RCC 7860 (cell line): Measurements from ENCODE around the gene UBE2D1.
"Not testable (repeated sequence)": the region's sequence is repeated elsewhere in the genome, so short reads cannot be mapped to it uniquely, and the experiment has no call there.

Source experiments
- DNase-seq: peaks from one replicate; pipeline ENCODE4 v3.0.0-alpha.2; 2015; ENCODE audit warnings: low spot score
- FAIRE-seq: peaks from 2 replicates; lab custom pipeline; 2012; peaks lifted over from hg19 to GRCh38; lab: Jason Lieb, UNC

Gene UBE2D1

DNA sequence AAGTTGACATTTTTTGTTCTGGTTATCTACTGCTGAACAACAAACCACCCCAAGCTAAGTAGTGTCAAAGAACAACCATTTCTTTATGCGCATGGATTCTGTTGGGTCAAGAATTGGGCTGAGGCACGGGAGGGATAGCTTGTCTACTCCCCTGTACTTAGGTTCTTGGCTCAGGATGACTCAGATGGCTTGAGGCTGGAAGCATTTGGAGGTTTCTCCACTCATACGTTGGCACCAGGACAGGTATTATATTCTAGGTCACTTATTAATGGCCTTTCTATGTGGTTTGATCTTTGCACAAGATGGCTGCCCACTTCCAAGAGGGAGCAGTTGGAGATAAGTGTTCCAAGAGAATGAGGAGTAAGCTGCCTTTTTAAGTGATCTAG, 38.6 kb downstream of the UBE2D1 start:
- peak; percentile 72 for FAIRE-seq
- peak; percentile 51 for DNase-seq

DNA sequence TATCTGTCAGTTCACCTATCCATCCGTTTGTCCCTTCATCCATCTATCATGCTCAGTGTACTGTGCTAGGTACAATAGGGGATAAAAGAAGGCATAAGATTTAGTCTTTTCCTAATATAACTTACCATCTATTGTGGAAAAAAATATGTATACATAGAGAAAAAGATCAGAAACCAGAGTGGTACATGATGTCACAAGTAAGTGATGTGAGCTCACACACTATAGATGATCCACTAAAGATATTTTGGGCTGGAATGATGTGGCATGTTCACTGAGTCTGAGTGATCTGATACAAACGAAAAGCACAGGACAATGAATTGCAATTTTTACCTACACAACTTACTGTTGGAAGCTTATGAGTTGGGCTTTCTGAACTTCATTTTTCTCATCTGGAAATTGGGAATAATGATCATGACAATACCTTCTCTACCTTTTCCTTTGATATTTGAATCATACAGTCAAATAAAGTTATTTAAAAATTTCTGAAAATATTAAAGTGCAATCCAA, 47.7 kb downstream of the UBE2D1 start:
- DNase-seq (no peak), FAIRE-seq (no peak)

- DNase-seq (no peak), FAIRE-seq (no peak)
Observed at GRCh38 chr10:58384095-58384494, 49.3 kb downstream of the UBE2D1 start.

DNA sequence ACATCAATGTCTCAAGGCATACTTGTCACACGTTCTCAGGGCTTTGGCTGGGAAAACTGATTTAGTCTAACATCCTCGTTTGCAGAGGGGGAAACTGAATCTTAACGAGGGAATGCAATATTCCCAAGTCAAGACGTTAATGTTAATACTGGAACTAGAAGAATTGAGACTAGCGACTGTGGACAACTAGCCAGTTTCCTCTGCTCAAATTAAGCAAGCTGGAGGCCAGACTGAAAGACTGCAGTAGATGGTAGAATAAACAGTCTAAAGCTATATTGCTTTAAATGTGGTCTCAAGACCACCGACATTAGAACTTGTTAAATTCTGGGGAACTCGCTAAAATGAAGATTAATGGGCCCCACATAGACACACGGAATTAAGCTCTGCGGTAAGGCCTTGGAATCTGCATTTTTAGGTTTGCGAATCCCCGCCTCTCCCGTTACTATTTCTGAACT, 49.8 kb downstream of the UBE2D1 start:
- FAIRE-seq = no peak
- no peak for DNase-seq

- DNase-seq (peak; percentile 86), FAIRE-seq (peak; percentile 68)
Observed at GRCh38 chr10:58384999-58385783, 50.4 kb downstream of the UBE2D1 start, which contains the start of gene TFAM. TSS of gene TFAM (plus strand) at chr10:58385410. CDS start at chr10:58385548, 138 bp downstream.

DNA sequence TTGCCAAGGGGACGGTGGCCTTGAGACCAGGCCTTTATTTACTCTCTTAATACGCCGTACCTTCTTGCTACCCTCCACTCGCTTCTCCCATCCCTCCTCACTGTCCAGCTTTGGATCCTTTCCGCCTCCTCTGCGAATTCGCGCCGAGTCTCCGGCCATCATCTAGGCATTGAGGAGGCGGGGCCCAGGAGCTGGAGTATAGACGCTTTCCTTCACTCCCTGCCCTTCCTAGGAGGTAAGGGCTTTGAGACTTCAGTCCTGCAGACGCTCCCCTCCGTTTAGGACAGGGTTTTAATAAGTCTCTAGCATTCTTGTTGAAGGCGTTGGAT, 50.9 kb downstream of the UBE2D1 start:
- no peak for FAIRE-seq

GRCh38 chr10:58389024-58389423, 54.2 kb downstream of the UBE2D1 start:
- FAIRE-seq (no peak), DNase-seq (no peak)

More for the DNA sequence above, 50.9 kb downstream of the UBE2D1 start:
- no peak for DNase-seq

DNA sequence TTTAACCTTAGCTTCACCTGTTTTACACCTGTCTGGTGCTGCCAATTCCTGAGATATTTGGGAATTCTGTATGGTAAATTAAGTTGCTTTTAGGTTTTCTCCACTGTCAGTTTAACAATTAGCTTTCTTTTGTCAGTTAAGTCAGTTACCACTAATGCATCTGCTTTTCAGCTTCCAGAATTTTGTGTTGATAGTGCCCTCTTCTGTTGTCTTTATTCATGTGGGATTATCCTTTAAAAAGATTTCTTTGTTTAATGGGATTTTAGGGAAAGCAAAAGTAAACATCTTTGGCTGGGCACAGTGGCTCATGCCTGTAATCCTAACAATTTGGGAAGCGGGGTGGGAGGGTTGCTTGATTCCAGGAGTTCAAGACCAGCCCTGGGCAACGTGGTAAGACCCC, 58.5 kb downstream of the UBE2D1 start:
- FAIRE-seq = no peak
- DNase-seq = no peak

GRCh38 chr10:58394471-58394870, 59.7 kb downstream of the UBE2D1 start:
- FAIRE-seq (no peak), DNase-seq (no peak)

- no peak for FAIRE-seq
Observed at GRCh38 chr10:58396057-58396456, 61.3 kb downstream of the UBE2D1 start.

DNA sequence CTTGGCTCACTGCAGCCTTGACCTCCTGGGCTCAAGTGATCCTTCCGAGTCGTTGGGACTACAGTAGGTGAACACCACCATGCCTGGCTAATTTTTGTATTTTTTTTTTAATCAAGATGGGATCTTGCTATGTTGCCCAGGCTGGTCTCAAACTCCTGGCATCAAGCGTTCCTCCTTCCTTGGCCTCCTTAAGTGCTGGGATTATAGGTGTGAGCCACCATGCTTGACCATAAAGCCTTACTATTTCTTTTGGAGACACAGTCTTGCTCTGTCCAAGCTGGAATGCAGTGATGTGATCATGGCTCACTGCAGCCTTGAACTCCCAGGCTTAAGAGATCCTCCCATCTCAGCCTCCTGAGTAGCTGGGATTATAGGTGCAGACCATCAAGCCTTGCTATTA, 63.0 kb downstream of the UBE2D1 start:
- FAIRE-seq = no peak
- DNase-seq = no peak

More at GRCh38 chr10:58396057-58396456, 61.3 kb downstream of the UBE2D1 start:
- DNase-seq = no peak

DNA sequence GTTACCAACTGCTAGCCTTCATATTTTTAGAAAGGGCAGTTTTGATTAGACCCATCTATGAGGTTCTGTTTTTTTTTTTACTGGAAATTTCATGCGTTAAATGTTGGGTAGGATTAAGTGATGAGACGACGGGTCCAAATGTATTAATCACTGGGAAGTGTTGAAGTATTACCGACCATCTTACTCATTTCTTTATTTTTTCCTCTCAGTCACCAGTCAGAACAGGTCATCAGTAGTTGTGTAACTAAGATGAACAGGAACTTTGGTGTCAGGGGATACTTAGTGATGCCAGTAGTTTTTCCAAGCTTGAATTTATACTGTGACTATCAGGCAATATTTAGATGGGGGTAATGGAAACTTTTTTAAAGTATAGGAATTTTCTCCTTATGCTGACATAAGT, 64.6 kb downstream of the UBE2D1 start:
- FAIRE-seq = no peak
- peak; percentile 37 for DNase-seq

DNA sequence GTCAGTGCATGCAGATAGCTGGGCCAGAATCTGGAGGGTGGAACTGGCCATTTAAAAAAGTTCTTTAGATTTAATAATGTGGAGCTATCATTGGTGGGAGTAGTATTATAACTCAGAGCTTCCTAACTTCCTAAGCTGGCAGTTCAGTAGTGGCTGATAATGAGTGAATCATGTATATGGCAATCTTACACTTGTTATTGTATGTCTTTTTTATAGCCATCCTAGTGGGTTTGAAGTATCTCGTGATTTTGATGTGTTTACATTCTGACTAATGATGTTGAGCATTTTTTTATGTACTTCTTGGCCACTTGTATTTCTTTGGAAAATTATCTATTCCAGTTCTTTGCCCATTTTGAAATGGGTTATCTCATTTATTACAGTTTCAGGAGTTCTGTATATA, 65.8 kb downstream of the UBE2D1 start:
- no peak for FAIRE-seq

GRCh38 chr10:58404001-58404400, 69.2 kb downstream of the UBE2D1 start:
- FAIRE-seq (no peak), DNase-seq (no peak)

More for the DNA sequence above, 65.8 kb downstream of the UBE2D1 start:
- no peak for DNase-seq

- DNase-seq = no peak
Observed at GRCh38 chr10:58409956-58410610, 75.3 kb downstream of the UBE2D1 start.

DNA sequence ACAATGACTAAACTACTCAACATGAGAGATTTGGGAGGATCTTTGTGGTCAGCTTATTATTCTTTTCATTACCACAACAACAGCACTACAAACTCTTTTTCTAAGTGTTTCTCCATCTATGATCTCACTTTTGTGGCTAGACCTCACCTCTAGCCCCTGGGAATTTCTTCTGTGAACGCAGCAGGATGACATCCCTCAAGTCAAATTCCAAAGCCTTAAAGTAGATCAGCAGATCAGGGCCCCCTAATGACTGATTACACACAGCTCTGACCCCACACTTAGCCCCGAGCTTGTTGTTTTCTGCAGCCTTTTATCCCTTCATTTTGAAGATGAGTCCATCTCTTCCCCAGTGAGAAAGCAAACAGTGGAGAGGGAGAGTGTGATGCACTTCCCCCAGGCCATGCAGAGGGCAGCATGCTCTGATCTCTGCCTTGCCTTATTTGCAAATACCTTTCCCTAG, 77.7 kb downstream of the UBE2D1 start:
- DNase-seq (peak; percentile 88), FAIRE-seq (peak; percentile 71)

More at GRCh38 chr10:58409956-58410610, 75.3 kb downstream of the UBE2D1 start:
- FAIRE-seq = no peak

GRCh38 chr10:58414270-58415041, 79.7 kb downstream of the UBE2D1 start:
- peak; percentile 82 for DNase-seq
- peak; percentile 87 for FAIRE-seq

GRCh38 chr10:58415757-58416156, 81.0 kb downstream of the UBE2D1 start:
- no peak for FAIRE-seq
- no peak for DNase-seq

- not testable (repeated sequence) for FAIRE-seq, DNase-seq
Observed at GRCh38 chr10:58417902-58418301, 83.1 kb downstream of the UBE2D1 start.
